IPS-NIHi11 (cell line): ENCODE results near the gene TGFBRAP1.
A peak's percentile ranks its signal among the peaks of the same experiment; 100 is the strongest.

Experiments
- DNase-seq: peaks from one replicate; pipeline ENCODE4 v3.0.0; 2012; ENCODE audit warnings: mixed read lengths, low spot score

Gene TGFBRAP1

GRCh38 chr2:105309147-105309545, 20.4 kb downstream of the TGFBRAP1 start:
- peak; percentile 21 for DNase-seq

- DNase-seq, result no peak
Observed at GRCh38 chr2:105308382-105309146, 21.0 kb downstream of the TGFBRAP1 start.

- DNase-seq, result no peak
Observed at GRCh38 chr2:105307962-105308361, 21.6 kb downstream of the TGFBRAP1 start.

GRCh38 chr2:105307550-105307949, 22.0 kb downstream of the TGFBRAP1 start:
- DNase-seq, result no peak

GRCh38 chr2:105307146-105307545, 22.4 kb downstream of the TGFBRAP1 start:
- DNase-seq, result no peak

GRCh38 chr2:105301646-105302045, 27.9 kb downstream of the TGFBRAP1 start:
- DNase-seq, result no peak

GRCh38 chr2:105299290-105299689, 30.2 kb downstream of the TGFBRAP1 start:
- peak; percentile 39 for DNase-seq

- DNase-seq, result no peak
Observed at GRCh38 chr2:105298017-105298416, 31.5 kb downstream of the TGFBRAP1 start.

GRCh38 chr2:105297216-105297615, 32.3 kb downstream of the TGFBRAP1 start:
- no peak for DNase-seq

- DNase-seq, result no peak
Observed at GRCh38 chr2:105296017-105296611, 33.4 kb downstream of the TGFBRAP1 start.

GRCh38 chr2:105294844-105295481, 34.6 kb downstream of the TGFBRAP1 start:
- DNase-seq, result peak; percentile 85

- no peak for DNase-seq
Observed at GRCh38 chr2:105294046-105294445, 35.5 kb downstream of the TGFBRAP1 start.

- no peak for DNase-seq
Observed at GRCh38 chr2:105291981-105292380, 37.6 kb downstream of the TGFBRAP1 start.

GRCh38 chr2:105290981-105291660, 38.4 kb downstream of the TGFBRAP1 start:
- DNase-seq, result no peak

GRCh38 chr2:105288133-105288532, 41.4 kb downstream of the TGFBRAP1 start:
- no peak for DNase-seq

GRCh38 chr2:105287692-105288091, 41.8 kb downstream of the TGFBRAP1 start:
- DNase-seq, result peak; percentile 61

GRCh38 chr2:105283532-105283931, 46.0 kb downstream of the TGFBRAP1 start:
- DNase-seq, result no peak

GRCh38 chr2:105280281-105280680, 49.3 kb downstream of the TGFBRAP1 start:
- no peak for DNase-seq

GRCh38 chr2:105279126-105279525, 50.4 kb downstream of the TGFBRAP1 start:
- DNase-seq, result no peak

- peak; percentile 23 for DNase-seq
Observed at GRCh38 chr2:105278654-105279053, 50.9 kb downstream of the TGFBRAP1 start.

GRCh38 chr2:105274046-105274445, 55.5 kb downstream of the TGFBRAP1 start:
- no peak for DNase-seq

GRCh38 chr2:105272176-105272575, 57.4 kb downstream of the TGFBRAP1 start:
- DNase-seq, result no peak
